PC-9 (cell line): Measurements from ENCODE around the gene MAST4. TPM values are rescaled to one million over a fixed set of nuclear protein-coding genes. Genes with fewer than 3 reads are reported as not detected.

Source experiments
- BruUV-seq: library from RNA; stranded (reverse); fragments of 400-500 nt; replicated peaks from 2 replicates; lab custom pipeline; 2021; lab: Mats Ljungman, UMichigan
- CTCF ChIA-PET: fragments of 300-600 bp; sonication (Branson Sonifier 250); formaldehyde crosslinking; loops from one replicate; lab custom pipeline; 2022; ENCODE audit warnings: antibody characterized with exemption; lab: Charles Lee
- POLR2A ChIA-PET: fragments of 300-600 bp; sonication (Branson Sonifier 250); formaldehyde crosslinking; loops from one replicate; lab custom pipeline; 2022; ENCODE audit warnings: antibody characterized with exemption; ENCODE audit not compliant: unreplicated experiment; lab: Charles Lee
- DNase-seq, 2 experiments: peaks; one replicate each; pipeline versions ENCODE4 v3.0.0 to v3.0.0-alpha.2; 2015 to 2022; ENCODE audit warnings: mixed read lengths in 1 of 2
- H2AFZ ChIP-seq: fragments of 200-600 bp; sonication (generic); 2 replicates; pipeline ENCODE4 v1.8.1; 2017; ENCODE audit warnings: antibody characterized with exemption
- H3F3A ChIP-seq: fragments of 200-600 bp; sonication (generic); 2 replicates; pipeline ENCODE4 v1.8.1; 2017; ENCODE audit warnings: antibody characterized with exemption, mild to moderate bottlenecking, low read depth; ENCODE audit not compliant: insufficient read depth
- H3K27ac ChIP-seq: fragments of 200-600 bp; sonication (generic); 2 replicates; pipeline ENCODE4 v1.6.1; 2016; ENCODE audit warnings: mixed run types
- H3K27me3 ChIP-seq: fragments of 200-600 bp; sonication (generic); 2 replicates; pipeline ENCODE4 v1.6.1; 2016; ENCODE audit warnings: low read depth, mixed run types; ENCODE audit not compliant: insufficient read depth
- H3K36me3 ChIP-seq: fragments of 200-600 bp; sonication (generic); 2 replicates; pipeline ENCODE4 v1.6.1; 2016; ENCODE audit warnings: low read depth, mixed run types
- H3K4me1 ChIP-seq: fragments of 200-600 bp; sonication (generic); replicated peaks from 2 replicates; pipeline ENCODE4 v1.6.1; 2016; ENCODE audit warnings: mixed run types; ENCODE audit not compliant: insufficient read depth
- H3K4me2 ChIP-seq: fragments of 200-600 bp; sonication (generic); 2 replicates; pipeline ENCODE4 v1.6.1; 2017; ENCODE audit warnings: mixed run types
- H3K4me3 ChIP-seq: fragments of 200-600 bp; sonication (generic); 2 replicates; pipeline ENCODE4 v1.6.1; 2016; ENCODE audit warnings: mixed run types
- H3K79me2 ChIP-seq: fragments of 200-600 bp; sonication (generic); 2 replicates; pipeline ENCODE4 v1.6.1; 2017; ENCODE audit warnings: low read depth, mixed run types
- H3K9me2 ChIP-seq: fragments of 200-600 bp; sonication (generic); 2 replicates; pipeline ENCODE4 v1.8.1; 2017; ENCODE audit warnings: mild to moderate bottlenecking; ENCODE audit not compliant: insufficient read depth
- H3K9me3 ChIP-seq: fragments of 200-600 bp; sonication (generic); 2 replicates; pipeline ENCODE4 v1.8.1; 2016; ENCODE audit warnings: low read depth; ENCODE audit not compliant: insufficient read depth
- H4K20me1 ChIP-seq: fragments of 200-600 bp; sonication (generic); 2 replicates; pipeline ENCODE4 v1.8.1; 2017; ENCODE audit not compliant: insufficient read depth
- CTCF ChIP-seq: fragments of 200-600 bp; sonication (generic); conservative IDR thresholded peaks from 2 replicates; pipeline ENCODE4 v1.6.1; 2017; ENCODE audit warnings: mixed run types, antibody characterized with exemption, mild to moderate bottlenecking, moderate library complexity
- EZH2 ChIP-seq: fragments of 200-600 bp; sonication (generic); IDR thresholded peaks from 2 replicates; pipeline ENCODE4 v1.8.0; 2017; ENCODE audit warnings: antibody characterized with exemption, low read depth
- intact Hi-C: fragments of 100-400 bp; cut with micrococcal nuclease; formaldehyde crosslinking; loops from one replicate; pipeline ENCODE4 v1.10.0; 2022; ENCODE audit not compliant: unreplicated experiment
- total RNA-seq: library from RNA; stranded (reverse); gene quantifications from 2 replicates; pipeline ENCODE4 v1.2.3, GENCODE V29; 2021

Gene MAST4
- total RNA-seq, 1 experiment from 2014 or later = 19.3 TPM

- H3K9me3 ChIP-seq = no peaks in the 10 kb centered on the region
- BruUV-seq = no TSS peak
- no peak overlapping the region for H3K4me3 ChIP-seq
- H2AFZ ChIP-seq = no peak overlapping the region
- POLR2A ChIA-PET = no interaction called here
- H3F3A ChIP-seq = peaks cover 4% of the 10 kb centered on the region; the same call in 1 of the 2 replicates
- no peaks in the 10 kb centered on the region for H3K36me3 ChIP-seq
- H3K4me1 ChIP-seq = peaks cover 13% of the 10 kb centered on the region
- no peaks in the 10 kb centered on the region for H3K79me2 ChIP-seq
- TF ChIP-seq EZH2 (no peak), CTCF (no peak)
- no peaks in the 10 kb centered on the region for H3K27me3 ChIP-seq
- no peaks in the 10 kb centered on the region for H4K20me1 ChIP-seq
- no peaks in the 10 kb centered on the region for H3K9me2 ChIP-seq
- H3K27ac ChIP-seq = no peak overlapping the region
- CTCF ChIA-PET = no interaction called here
- no peak for DNase-seq
- intact Hi-C loops = no loop called here
- H3K4me2 ChIP-seq = no peak overlapping the region
These were observed 246.9 kb downstream of the MAST4 start for GRCh38 chr5:66843065-66843464.

GRCh38 chr5:66848749-66849641, 252.8 kb downstream of the MAST4 start:
- no peak overlapping the region for H3K4me2 ChIP-seq
- no peaks in the 10 kb centered on the region for H3F3A ChIP-seq
- H2AFZ ChIP-seq = no peak overlapping the region
- CTCF ChIA-PET = no interaction called here
- no peak for TF ChIP-seq CTCF
- no peak for TF ChIP-seq EZH2
- H3K4me3 ChIP-seq = no peak overlapping the region
- BruUV-seq = no TSS peak
- H4K20me1 ChIP-seq = no peaks in the 10 kb centered on the region
- H3K27ac ChIP-seq = peak overlapping the region; percentile 69
- H3K9me3 ChIP-seq = no peaks in the 10 kb centered on the region
- H3K27me3 ChIP-seq = no peaks in the 10 kb centered on the region
- peaks cover 25% of the 10 kb centered on the region for H3K4me1 ChIP-seq
- intact Hi-C loops = no loop called here
- H3K9me2 ChIP-seq = no peaks in the 10 kb centered on the region
- no peak for DNase-seq
- H3K36me3 ChIP-seq = no peaks in the 10 kb centered on the region
- H3K79me2 ChIP-seq = no peaks in the 10 kb centered on the region
- POLR2A ChIA-PET = interaction anchor here (0.7 kb wide), 1 partner anchor 8 kb away, joined by 3 read pairs; no protein-coding TSS in a partner anchor

- TF ChIP-seq CTCF = no peak
- no peak for TF ChIP-seq EZH2
- DNase-seq = peak in 1 of 2 experiments; percentile 47
- Histone ChIP-seq H2AFZ (no peak overlapping the region), H3K79me2 (no peaks in the 10 kb centered on the region), H3K27me3 (no peaks in the 10 kb centered on the region), H3K4me3 (no peak overlapping the region), H4K20me1 (no peaks in the 10 kb centered on the region), H3K4me1 (peaks cover 25% of the 10 kb centered on the region), H3K9me3 (no peaks in the 10 kb centered on the region), H3K36me3 (no peaks in the 10 kb centered on the region), H3K27ac (peak overlapping the region; percentile 69), H3F3A (no peaks in the 10 kb centered on the region), H3K4me2 (peak overlapping the region; percentile 11), H3K9me2 (no peaks in the 10 kb centered on the region)
- CTCF ChIA-PET = no interaction called here
- intact Hi-C loops = no loop called here
- POLR2A ChIA-PET = interaction anchor here (0.7 kb wide), 1 partner anchor 163 kb away, joined by 3 read pairs; no protein-coding TSS in a partner anchor
- BruUV-seq = no TSS peak
These were observed 253.6 kb downstream of the MAST4 start for GRCh38 chr5:66849803-66850202.
